Central memory CD4-positive, alpha-beta T cell (primary cell): ENCODE results near the gene HOXC5.

Source experiments
- DNase-seq: peaks from one replicate; pipeline ENCODE4 v3.0.0; 2022

HOXC5 gene

DNA sequence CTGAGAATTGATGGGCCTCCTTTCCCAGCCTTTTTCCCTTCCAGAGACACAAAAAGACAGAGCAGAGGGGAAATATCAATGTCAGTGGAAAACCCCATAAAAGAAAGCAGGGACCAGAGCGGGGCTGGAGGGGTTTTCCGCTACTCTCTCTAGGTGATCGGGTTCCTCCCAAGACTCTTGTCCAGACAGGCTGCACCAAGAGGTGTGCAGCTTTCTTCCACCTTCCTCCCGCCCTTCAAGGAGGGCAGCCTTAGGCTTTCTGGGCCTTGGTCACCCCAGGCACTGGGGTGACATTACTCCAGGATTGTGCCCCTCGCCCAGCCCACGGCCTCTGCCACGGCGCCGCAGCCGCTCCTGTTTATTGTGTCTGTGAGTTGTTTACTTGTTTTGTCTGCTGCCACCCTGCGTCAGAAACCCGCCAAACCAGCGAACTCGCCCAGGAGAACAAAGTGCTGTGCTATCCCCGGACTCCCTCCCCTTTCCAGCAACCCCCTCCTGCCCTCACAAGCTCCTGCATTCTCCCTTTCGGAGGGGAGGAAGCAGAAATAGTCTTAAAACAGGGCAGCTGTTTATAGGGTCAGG is 11.3 kb upstream of the HOXC5 start:
- DNase-seq = no peak

DNA sequence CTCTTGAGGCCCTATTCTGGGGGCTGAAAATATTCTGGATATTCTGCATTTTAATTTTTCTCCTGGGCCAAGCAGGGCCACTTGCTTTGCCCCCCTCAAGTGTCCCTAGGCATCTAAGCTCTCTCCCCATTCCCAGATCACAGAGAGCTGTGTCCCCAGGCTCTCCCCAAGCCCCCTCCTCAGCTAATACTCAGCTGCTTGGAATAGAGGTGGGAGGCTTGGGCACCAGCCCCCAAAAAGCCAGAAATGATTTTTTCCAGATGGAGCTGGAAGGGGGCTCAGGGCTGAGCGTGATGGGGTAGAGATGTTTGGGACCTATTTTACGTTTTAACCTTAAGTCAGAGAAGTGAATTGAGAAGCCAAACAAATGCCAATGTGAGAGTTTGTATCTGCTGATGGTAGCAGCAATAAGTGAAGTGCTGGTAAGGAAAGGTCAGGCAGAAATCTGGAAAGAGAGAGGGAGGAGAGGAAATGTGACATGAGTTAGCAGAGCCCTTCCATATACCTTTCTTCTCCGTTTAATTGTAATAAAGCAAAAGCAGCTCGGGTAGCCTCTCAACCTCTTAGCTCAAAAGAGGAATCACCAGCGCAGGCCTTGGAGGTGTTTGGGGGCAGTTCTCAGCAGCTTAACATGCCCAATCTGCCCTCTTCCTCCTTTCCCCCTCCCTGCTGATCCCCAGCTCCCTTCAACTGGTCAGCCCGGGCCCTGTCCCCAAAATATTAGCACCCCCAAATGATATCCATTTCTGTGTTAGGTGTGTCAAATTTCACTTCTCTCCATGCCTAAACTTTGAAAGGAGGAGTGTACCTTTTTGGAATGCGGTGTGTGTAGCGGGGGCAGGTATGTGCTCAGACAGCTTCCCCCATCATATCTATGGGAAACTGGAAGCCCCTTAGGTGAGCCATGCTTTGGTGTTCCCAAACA is 9.6 kb upstream of the HOXC5 start:
- DNase-seq = no peak

DNA sequence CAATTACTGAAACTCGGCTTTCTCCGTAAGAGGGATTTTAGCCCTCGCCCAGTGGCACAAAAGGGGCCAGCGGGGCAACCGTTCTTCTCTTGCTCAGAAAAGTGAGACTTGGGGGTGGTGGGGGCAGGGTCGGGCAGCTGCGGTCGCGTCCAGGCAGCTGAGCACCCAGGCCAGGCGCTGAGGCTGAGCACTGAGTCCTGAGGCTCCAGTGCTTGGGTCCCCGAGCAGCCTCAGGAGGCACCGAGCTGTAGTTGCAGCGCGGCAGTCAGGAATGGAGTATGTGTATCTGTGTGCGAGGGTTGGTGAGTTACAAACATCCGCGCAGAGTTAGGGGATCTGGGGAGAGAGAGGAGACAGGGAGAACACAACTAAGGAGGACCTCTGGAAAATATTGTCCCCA is 8.7 kb upstream of the HOXC5 start:
- no peak for DNase-seq

DNA sequence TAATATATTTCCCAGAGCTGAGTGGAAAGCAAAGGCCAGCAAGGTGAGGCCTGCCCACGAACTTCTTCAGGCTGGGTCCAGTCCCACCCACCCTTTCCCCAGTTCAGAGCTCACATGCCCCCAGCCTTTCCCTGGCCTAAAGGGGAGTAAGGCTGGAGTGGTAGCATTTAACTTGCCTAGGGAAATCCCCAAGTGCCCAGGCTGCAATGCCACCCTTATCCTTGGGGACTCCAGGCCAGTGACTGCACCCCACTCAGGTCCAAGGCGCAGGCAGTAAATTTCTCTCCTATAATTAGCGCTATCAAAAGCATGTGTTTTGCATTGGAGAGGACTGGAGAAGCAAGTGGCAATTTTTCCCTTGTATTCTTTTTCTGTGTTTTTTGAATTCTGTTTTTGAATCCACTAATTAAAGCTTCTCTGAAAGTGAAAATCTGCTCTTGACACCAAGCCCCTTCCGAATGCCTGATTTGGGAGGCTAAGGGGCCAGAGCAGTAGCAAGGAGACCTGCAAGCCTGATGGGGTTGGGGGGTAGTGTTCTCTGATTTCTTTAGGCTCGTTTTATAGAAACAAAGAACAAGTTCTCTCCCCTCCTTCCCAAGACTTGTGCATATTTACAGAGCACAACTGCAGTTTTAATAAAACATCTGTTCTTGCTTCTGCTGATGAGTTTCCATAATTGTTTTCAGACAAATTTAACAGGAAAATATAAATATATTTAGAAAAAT is 8.1 kb upstream of the HOXC5 start:
- DNase-seq = no peak

DNA sequence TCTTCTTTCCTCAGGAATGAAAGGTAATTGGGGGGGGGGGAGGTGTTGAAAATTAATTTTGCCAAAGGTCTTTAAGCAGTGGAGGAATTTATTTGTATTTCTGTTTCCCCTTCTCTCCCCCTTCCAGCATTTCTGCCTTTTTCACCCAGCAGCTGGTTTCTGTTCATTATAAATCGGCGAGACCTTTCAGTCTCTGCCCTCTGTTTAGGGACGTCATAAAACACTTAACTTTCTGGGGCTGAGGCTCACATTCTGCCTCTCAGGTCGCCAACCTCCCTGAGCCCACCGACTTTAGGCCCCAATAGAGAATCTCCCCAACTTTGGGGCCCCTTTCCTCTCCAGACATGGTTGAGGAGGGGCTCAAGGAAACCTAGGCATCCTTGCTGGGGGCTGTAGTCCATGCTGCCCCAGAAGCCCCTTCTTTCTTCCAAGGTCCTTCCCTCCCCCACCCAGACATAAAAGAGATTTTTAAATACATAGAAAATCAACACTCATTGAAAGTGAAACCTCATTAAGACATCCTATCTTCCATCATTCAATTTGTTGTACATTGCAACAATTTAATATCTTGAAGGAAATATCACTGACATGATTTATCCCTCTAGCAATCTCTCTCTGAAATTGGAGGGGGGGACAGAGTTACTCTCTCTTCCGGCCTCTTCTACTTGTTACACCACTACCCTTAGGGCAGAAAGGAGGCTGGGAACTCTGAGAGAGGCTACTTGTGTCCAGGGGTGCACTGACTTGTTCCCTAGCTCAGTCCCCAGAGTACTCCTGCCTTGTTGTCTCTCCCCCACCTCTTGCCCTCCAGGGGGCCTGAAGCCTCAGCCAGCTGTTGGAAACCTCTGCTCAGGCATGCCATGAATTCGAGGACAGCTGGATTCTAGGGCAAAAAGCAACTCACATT is 7.1 kb upstream of the HOXC5 start:
- no peak for DNase-seq

DNA sequence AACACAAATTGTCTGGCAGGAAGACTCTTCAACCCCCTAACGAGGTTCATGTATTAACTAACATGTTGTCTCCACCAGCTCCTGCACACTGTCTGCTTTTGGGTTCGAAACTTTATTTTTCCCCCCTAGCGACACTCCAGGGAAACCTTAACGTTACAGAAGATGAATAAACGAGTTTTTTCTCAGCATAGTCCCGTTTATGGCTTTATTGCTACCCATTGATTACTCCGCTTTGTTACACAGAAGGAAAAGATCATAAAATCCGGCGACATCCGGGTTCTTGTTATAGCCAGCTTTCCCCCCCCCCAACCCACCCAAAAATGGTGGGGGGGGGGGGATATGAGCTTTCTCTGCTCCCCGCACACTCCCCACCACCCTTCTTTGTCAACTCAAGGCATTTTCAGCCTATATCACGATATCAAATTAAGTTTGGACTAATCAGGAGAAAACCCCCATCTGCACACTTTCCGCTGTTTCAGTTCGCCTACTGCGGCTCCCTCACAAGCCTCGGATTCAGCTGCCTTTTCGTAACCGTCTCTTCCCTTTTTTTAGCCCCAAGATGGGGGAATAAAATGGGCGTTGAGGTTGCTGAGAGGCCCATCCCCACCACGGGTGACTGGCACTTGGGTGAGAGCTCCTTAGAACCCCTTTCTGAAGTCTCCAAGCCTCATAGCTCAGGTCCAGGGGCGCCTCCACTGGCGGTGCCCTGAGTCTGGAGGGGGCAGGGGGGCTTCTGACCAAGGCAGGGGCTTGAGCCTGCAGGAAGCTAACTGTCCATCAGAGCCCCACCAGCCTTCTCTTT is 6.0 kb upstream of the HOXC5 start:
- no peak for DNase-seq

DNA sequence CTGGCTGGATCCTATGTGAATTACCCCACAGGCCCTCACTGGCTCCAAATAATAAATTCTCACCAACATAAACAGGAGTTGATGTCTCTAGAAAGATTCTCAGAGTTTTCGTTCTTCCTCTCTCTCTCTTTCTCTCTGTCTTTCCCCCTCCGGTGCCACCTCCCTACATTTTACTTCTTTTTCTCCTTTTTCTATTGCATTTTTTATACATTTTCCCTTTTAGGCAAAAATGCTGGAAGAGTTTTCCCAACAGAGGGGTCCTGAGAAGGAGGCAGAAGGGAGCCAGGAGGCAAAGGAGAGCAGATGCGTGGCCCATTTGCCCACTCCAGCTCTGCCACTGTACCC is 5.4 kb upstream of the HOXC5 start:
- DNase-seq = no peak

DNA sequence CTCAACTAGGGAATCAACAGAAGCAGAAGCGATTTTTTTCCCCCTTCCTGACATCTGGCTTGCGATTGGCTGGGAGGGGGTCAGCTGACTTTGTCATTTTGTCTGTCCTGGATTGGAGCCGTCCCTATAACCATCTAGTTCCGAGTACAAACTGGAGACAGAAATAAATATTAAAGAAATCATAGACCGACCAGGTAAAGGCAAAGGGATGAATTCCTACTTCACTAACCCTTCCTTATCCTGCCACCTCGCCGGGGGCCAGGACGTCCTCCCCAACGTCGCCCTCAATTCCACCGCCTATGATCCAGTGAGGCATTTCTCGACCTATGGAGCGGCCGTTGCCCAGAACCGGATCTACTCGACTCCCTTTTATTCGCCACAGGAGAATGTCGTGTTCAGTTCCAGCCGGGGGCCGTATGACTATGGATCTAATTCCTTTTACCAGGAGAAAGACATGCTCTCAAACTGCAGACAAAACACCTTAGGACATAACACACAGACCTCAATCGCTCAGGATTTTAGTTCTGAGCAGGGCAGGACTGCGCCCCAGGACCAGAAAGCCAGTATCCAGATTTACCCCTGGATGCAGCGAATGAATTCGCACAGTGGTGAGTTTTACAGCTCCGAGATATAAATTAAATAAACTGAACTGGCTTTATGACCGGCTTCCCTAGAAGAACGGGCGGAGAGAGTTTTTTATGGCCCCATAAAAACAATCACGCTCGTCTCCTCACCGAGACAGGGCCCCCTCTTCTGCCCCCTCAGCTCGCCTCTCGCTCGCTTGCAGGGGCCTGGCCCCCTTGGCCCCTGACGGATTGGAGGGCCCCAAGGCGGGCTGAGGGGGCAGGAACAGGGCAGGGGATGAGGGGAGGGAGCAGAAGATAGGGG is 4.3 kb upstream of the HOXC5 start, which contains the start of gene HOXC6:
HOXC6 (plus strand) TSS at position 127 of the 888 bp plus-strand sequence; CDS start at position 209, 82 bp downstream.
- no peak for DNase-seq

DNA sequence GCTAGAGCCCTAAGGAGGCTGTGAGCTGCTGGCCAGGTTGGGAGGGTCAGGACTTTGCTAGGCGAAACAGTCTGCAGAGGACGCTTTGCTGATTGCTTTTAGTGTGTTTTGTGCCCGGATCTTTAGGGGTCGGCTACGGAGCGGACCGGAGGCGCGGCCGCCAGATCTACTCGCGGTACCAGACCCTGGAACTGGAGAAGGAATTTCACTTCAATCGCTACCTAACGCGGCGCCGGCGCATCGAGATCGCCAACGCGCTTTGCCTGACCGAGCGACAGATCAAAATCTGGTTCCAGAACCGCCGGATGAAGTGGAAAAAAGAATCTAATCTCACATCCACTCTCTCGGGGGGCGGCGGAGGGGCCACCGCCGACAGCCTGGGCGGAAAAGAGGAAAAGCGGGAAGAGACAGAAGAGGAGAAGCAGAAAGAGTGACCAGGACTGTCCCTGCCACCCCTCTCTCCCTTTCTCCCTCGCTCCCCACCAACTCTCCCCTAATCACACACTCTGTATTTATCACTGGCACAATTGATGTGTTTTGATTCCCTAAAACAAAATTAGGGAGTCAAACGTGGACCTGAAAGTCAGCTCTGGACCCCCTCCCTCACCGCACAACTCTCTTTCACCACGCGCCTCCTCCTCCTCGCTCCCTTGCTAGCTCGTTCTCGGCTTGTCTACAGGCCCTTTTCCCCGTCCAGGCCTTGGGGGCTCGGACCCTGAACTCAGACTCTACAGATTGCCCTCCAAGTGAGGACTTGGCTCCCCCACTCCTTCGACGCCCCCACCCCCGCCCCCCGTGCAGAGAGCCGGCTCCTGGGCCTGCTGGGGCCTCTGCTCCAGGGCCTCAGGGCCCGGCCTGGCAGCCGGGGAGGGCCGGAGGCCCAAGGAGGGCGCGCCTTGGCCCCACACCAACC is 3.1 kb upstream of the HOXC5 start:
- no peak for DNase-seq

DNA sequence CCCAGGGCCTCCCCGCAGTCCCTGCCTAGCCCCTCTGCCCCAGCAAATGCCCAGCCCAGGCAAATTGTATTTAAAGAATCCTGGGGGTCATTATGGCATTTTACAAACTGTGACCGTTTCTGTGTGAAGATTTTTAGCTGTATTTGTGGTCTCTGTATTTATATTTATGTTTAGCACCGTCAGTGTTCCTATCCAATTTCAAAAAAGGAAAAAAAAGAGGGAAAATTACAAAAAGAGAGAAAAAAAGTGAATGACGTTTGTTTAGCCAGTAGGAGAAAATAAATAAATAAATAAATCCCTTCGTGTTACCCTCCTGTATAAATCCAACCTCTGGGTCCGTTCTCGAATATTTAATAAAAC is 2.4 kb upstream of the HOXC5 start:
- DNase-seq = no peak

DNA sequence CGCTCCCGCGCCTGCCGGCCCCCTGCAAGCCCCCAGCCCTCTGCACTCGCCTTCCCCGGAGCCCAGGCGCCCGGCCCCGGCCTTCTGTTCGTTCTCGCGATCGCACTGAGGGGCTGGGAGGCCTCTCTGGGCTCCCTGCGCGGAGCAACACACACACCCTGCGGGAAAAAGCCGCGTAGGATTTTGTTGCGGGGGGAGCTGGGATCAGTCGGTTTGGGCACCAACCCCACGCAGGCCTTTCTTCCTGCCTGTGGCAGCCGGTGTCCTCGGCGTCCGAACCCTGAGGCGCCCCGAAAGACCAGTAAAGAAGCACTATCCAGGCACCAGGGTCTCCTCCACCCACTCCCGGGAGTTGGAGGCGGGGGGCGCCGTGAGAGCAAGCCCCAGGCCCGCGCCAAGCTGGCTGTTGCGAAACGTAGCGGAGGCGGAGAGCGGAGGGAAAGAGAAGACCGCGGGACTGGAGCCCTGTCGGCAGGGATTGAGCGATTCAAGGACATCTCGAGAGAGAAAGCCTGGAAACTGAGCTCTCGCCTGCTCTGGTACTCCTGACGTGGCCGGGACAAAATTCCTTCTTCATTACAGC is 1.9 kb upstream of the HOXC5 start:
- no peak for DNase-seq

DNA sequence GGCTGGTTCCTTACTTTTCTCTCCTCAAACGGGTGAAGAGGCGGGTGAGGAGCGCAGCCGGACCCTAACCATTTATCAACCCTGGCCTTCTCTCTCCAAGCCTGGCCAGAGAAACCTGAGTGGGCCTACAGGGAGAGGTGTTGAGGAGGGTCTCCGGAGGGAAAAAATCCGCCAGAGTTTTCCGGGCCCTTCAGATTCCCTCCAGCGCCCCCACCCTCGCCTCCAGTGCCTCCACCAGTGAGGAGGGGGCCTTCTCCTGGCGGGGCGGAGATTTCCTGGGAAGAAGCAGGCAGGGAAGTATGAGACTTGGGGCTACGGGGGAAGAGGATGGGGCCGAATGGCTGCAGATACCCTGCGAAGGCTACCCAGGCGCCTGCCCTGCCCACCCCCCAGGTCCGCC is 1.4 kb upstream of the HOXC5 start:
- no peak for DNase-seq

DNA sequence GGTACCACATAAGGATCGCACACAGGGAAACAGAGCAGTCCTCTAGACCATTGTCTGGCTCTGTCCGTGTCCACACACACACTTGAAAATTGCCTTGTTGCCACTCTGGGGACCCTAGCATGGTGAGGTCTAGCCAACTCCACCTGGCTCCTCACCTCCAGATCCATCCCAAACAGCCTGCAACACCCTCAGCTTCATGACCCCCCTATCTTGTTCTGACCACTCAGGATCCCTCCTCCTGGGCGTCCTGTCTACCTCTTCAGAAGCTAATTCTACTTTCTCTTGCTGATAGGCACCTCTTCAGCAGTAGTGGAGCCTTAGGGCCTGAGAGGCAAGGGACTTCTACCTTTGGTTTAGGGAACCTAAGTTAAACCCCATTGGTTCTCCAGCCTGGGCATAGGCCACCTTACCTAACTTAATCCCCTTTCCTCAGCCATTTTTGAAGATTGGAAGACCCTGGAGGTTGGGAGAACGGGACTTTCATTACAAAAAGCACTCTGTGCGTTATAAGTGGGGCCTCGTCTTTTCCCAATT is 697 bp upstream of the HOXC5 start:
- no peak for DNase-seq

DNA sequence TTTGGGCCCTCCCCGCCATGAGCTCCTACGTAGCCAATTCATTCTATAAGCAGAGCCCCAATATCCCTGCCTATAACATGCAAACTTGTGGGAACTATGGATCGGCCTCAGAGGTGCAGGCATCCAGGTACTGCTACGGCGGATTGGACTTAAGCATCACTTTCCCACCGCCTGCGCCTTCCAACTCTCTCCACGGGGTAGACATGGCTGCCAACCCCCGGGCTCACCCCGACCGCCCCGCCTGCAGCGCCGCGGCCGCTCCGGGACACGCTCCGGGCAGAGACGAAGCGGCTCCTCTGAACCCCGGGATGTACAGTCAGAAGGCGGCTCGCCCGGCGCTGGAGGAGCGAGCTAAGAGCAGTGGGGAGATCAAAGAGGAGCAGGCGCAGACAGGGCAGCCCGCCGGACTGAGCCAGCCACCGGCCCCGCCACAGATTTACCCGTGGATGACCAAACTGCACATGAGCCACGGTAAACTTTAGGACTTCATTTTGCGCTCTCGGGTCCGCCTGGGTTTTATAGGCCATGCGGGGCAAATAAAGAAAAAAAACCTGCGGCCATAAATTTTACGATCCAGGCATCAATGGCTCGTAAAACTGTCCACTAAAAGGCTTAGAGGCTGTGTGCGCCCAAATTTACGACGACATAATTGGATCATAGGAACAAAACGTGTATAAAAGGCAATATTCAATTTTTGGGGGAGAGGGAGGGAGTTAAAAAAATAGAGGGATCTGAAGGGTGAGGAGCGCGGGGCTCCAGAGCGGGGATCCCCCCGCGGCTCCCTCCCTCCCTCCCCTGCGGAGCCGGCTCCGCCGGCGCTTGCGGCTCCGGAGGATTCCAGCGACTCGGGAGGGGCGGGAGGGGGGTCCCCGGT is 493 bp downstream of the HOXC5 start:
- DNase-seq = no peak

DNA sequence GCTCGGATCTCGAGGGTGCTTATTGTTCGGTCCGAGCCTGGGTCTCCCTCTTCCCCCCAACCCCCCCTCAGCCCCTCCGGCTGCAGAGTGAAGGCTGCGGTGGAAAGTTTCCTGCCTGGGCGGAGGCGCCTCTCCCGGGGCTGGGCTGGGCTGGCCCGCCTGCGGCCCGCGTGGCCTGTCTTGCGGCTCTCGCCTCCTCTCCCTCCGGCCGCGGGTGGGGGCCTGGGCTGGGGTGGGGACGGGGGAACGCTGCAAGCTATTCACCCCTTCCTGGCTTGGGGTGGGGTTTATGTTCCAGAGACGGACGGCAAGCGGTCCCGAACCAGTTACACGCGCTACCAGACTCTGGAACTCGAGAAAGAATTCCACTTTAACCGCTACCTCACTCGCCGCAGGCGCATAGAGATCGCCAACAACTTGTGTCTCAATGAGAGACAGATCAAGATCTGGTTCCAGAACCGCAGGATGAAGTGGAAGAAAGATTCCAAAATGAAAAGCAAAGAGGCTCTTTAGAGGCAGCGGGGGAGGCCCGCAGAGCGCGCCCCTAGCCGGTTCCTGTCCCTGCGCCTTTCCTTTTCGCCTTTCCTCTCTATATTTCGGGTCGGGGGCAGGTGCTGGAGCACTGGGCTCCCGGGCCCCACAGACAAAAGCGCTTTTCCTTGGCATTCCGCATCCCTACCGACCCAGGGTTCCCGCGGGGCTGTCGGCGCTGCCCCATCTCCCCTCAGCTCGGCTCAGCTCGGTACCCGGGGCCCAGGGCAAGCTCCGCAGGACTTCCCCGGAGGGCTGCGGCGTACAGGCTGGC is 1.3 kb downstream of the HOXC5 start:
- DNase-seq = no peak

DNA sequence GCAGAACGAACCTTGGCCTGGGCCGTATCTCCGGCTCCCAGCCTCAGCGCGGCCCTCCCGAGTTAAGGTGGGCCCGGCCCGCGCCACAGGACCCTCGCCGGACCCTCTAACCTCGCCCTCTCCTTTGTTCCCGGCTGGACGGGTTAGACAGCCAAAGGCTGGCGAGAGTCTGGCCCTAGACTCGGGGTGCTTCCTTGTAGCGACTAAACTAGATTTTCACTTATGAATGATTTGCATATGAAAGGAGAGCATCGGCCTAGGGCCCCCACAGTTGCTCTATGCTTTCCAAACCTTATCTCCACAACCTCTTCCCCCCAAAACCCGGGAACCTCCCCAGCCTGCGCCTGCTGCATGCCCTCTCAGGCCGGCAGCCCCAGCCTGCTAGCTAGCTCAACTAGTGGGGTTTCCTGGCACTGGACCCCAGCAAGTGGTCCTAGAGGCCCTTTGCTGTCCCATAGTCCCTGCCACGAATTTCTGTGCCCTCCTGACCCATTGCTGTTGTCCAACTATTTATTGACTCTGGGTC is 2.0 kb downstream of the HOXC5 start:
- no peak for DNase-seq
